Endothelial cell of umbilical vein (primary cell): Measurements from ENCODE around the gene ABAT. TPM values are rescaled to one million over a fixed set of nuclear protein-coding genes. Genes with fewer than 3 reads are reported as not detected.

ENCODE experiments used
- BruUV-seq: library from RNA; stranded (reverse); fragments of 400-500 nt; replicated peaks from 2 replicates; lab custom pipeline; 2021; lab: Mats Ljungman, UMichigan
- CTCF ChIA-PET: fragments of 300-600, 350-600 bp; sonication (Branson Sonifier 250); formaldehyde crosslinking; loops from one replicate; lab custom pipeline; 2021; ENCODE audit warnings: antibody characterized with exemption, inconsistent platforms; lab: Charles Lee
- POLR2A ChIA-PET: fragments of 300-600, 350-600 bp; sonication (Branson Sonifier 250); formaldehyde crosslinking; loops from one replicate; lab custom pipeline; 2021; ENCODE audit warnings: antibody characterized with exemption, inconsistent platforms; lab: Charles Lee
- DNase-seq: peaks from one replicate; pipeline ENCODE4 v3.0.0-alpha.2; 2011; ENCODE audit warnings: low read depth, low spot score
- FAIRE-seq: peaks from 2 replicates; lab custom pipeline; 2011; peaks lifted over from hg19 to GRCh38; lab: Jason Lieb, UNC
- H2AFZ ChIP-seq: 2 replicates; pipeline ENCODE4 v1.6.0; 2012; ENCODE audit warnings: low read depth, low read length, control low read depth, inconsistent platforms
- H3K27ac ChIP-seq: 2 replicates; pipeline ENCODE4 v1.5.1; 2011; ENCODE audit warnings: low read depth, mild to moderate bottlenecking, control low read depth, low read length, moderate library complexity; ENCODE audit not compliant: insufficient read depth
- H3K27me3 ChIP-seq, 2 experiments: 2 replicates each; pipeline versions ENCODE4 v1.6.0 to v1.6.1; 2011; ENCODE audit warnings: low read length in 2 of 2, mixed read lengths in 1 of 2; ENCODE audit not compliant: control insufficient read depth in 2 of 2, insufficient read depth in 2 of 2
- H3K36me3 ChIP-seq, 2 experiments: 2 replicates in 1 of 2; 3 replicates in 1 of 2; pipeline ENCODE4 v1.5.1; 2011; ENCODE audit warnings: low read length in 2 of 2, mild to moderate bottlenecking in 1 of 2, moderate library complexity in 1 of 2; ENCODE audit not compliant: control insufficient read depth in 2 of 2, insufficient read depth in 2 of 2; ENCODE audit errors: extremely low read depth in 1 of 2
- H3K4me1 ChIP-seq: 3 replicates; pipeline ENCODE4 v1.5.1; 2011; ENCODE audit warnings: mild to moderate bottlenecking, low read length; ENCODE audit not compliant: control insufficient read depth, insufficient read depth; ENCODE audit errors: extremely low read depth
- H3K4me2 ChIP-seq: 2 replicates; pipeline ENCODE4 v1.6.1; 2011; ENCODE audit warnings: low read length, control low read depth, mixed read lengths; ENCODE audit not compliant: insufficient read depth
- H3K4me3 ChIP-seq, 3 experiments: fragments of 200-600 bp in 1 of 3; sonication (generic), shearing (Covaris generic) in 1 of 3; replicated peaks in 1 of 3; 2 replicates each; pipeline ENCODE4 v1.5.1; 2011 to 2016; ENCODE audit warnings: control low read depth in 3 of 3, low read length in 3 of 3, mild to moderate bottlenecking in 2 of 3, inconsistent platforms in 1 of 3, low read depth in 1 of 3, moderate library complexity in 1 of 3; ENCODE audit not compliant: insufficient read depth in 1 of 3
- H3K79me2 ChIP-seq: 2 replicates; pipeline ENCODE4 v1.6.0; 2012; ENCODE audit warnings: low read length, inconsistent platforms; ENCODE audit not compliant: control insufficient read depth, insufficient read depth
- H3K9ac ChIP-seq: replicated peaks from 2 replicates; pipeline ENCODE3; 2011; ENCODE audit warnings: low read length, control low read depth; ENCODE audit not compliant: insufficient read depth; ENCODE audit errors: extremely low read depth
- H3K9me1 ChIP-seq: replicated peaks from 3 replicates; pipeline ENCODE4 v1.6.0; 2011; ENCODE audit warnings: mild to moderate bottlenecking, low read length; ENCODE audit not compliant: control insufficient read depth, insufficient read depth; ENCODE audit errors: extremely low read depth
- H3K9me3 ChIP-seq: replicated peaks from 2 replicates; pipeline ENCODE4 v1.5.1; 2012; ENCODE audit warnings: low read length, inconsistent platforms; ENCODE audit not compliant: control insufficient read depth, insufficient read depth
- H4K20me1 ChIP-seq: replicated peaks from 2 replicates; pipeline ENCODE3; 2011; ENCODE audit warnings: mild to moderate bottlenecking, low read length; ENCODE audit not compliant: control insufficient read depth, insufficient read depth; ENCODE audit errors: extremely low read depth
- EZH2 ChIP-seq: IDR thresholded peaks from 2 replicates; pipeline ENCODE4 v1.6.1; 2012; ENCODE audit warnings: borderline replicate concordance, low read depth, mild to moderate bottlenecking, moderate library complexity, low read length, inconsistent platforms; ENCODE audit not compliant: severe bottlenecking
- FOS ChIP-seq: IDR thresholded peaks from 2 replicates; pipeline ENCODE4 v1.6.1; 2011; ENCODE audit warnings: mild to moderate bottlenecking, low read length, moderate library complexity, borderline replicate concordance; ENCODE audit not compliant: insufficient read depth
- GATA2 ChIP-seq: IDR thresholded peaks from 2 replicates; pipeline ENCODE4 v1.7.0; 2011; ENCODE audit warnings: low read depth, mild to moderate bottlenecking, moderate library complexity, mixed read lengths, low read length; ENCODE audit not compliant: insufficient read length, insufficient read depth
- JUN ChIP-seq: IDR thresholded peaks from 2 replicates; pipeline ENCODE4 v1.6.1; 2011; ENCODE audit warnings: borderline replicate concordance, low read depth; ENCODE audit not compliant: insufficient read length, insufficient read depth
- MYC ChIP-seq: IDR thresholded peaks from one replicate; pipeline ENCODE4 v1.6.1; 2011; ENCODE audit warnings: mild to moderate bottlenecking, low read depth, low read length
- POLR2A ChIP-seq: IDR thresholded peaks from 2 replicates; pipeline ENCODE4 v1.6.1; 2012; ENCODE audit warnings: low read depth, mild to moderate bottlenecking, control low read depth, low read length
- POLR2AphosphoS5 ChIP-seq: IDR thresholded peaks from 2 replicates; pipeline ENCODE4 v1.6.1; 2012; ENCODE audit warnings: low read depth, mild to moderate bottlenecking, control low read depth, low read length, moderate library complexity; ENCODE audit not compliant: insufficient read depth
- dilution Hi-C: fragments of 300-500 bp; cut with MboI; formaldehyde crosslinking; loops from one replicate; pipeline ENCODE4 v1.15.0; 2019; ENCODE audit warnings: low sequenced_read_pairs; ENCODE audit not compliant: extremely low pct_ligation_motif_present
- intact Hi-C: fragments of 100-400 bp; cut with micrococcal nuclease; formaldehyde crosslinking; loops from one replicate; pipeline ENCODE4 v1.10.0; 2022
- polyA plus RNA-seq, 4 experiments: library from polyadenylated mRNA; depleted of rRNA in 3 of 4; stranded (reverse) in 3 of 4; unstranded in 1 of 4; fragments of >200 nt; gene quantifications; 2 replicates each; pipeline versions ENCODE4 v1.2.1 to v1.2.3, GENCODE V29; 2011 to 2012; ENCODE audit warnings: missing spikeins in 1 of 4
- total RNA-seq: library from RNA; stranded (reverse); gene quantifications from 2 replicates; pipeline ENCODE4 v1.2.3, GENCODE V29; 2021
- TF ChIP-seq, protein P1 (sequence below), 2 donors: IDR thresholded peaks; 1 replicate in 1 of 2; 2 replicates in 1 of 2; pipeline ENCODE4 v1.5.1; 2011; ENCODE audit warnings: low read length in 2 of 2, mild to moderate bottlenecking in 2 of 2, moderate library complexity in 2 of 2, control low read depth in 1 of 2, inconsistent platforms in 1 of 2, low read depth in 1 of 2; ENCODE audit not compliant: insufficient read depth in 1 of 2; ENCODE audit errors: extremely low read depth in 1 of 2
- TF ChIP-seq, protein P2 (sequence below): IDR thresholded peaks from 2 replicates; pipeline ENCODE4 v1.6.1; 2011; ENCODE audit not compliant: insufficient read depth, insufficient read length

ABAT gene
- total and polyA plus RNA-seq, 2 donors (not counting 3 experiments of a cell fraction or from before 2014, with no cell fraction given) = 1.3 to 1.4 TPM

DNA sequence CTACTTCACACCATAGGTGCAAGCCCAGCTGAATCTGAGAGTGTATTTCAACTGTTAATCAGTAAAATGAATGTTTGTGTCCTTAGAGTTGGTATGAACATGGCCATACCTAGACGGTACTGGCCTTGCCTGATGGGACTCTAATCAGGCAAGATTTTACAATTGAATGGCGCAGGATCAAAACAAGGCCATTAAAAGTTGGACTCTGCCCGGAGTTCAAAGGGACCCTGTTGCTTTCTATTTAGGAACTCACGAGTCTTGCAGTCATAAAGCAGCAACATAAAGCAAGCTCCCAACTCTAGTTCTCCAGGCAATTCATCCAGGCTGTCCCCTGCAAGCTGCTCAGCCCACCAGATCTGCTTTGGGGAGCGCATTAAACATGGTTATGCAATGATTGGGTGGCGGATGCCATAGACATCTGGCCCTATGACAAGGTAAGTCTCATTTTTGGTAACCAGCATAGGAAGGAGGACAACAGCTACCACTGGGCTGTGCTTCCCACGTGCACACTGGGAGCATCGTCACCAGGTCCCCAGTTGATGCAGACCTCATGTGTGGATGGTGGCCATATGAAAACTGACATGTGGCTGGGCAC, 114.3 kb downstream of the ABAT start:
- TF ChIP-seq EZH2 (no peak), MYC (no peak), GATA2 (no peak), POLR2A (no peak), JUN (no peak), POLR2AphosphoS5 (no peak), FOS (no peak)
- TF ChIP-seq, protein P1, sequence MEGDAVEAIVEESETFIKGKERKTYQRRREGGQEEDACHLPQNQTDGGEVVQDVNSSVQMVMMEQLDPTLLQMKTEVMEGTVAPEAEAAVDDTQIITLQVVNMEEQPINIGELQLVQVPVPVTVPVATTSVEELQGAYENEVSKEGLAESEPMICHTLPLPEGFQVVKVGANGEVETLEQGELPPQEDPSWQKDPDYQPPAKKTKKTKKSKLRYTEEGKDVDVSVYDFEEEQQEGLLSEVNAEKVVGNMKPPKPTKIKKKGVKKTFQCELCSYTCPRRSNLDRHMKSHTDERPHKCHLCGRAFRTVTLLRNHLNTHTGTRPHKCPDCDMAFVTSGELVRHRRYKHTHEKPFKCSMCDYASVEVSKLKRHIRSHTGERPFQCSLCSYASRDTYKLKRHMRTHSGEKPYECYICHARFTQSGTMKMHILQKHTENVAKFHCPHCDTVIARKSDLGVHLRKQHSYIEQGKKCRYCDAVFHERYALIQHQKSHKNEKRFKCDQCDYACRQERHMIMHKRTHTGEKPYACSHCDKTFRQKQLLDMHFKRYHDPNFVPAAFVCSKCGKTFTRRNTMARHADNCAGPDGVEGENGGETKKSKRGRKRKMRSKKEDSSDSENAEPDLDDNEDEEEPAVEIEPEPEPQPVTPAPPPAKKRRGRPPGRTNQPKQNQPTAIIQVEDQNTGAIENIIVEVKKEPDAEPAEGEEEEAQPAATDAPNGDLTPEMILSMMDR (IDR thresholded peaks at IDR 0.05; ENCODE audit: extremely low read depth in 1 of 2, insufficient read depth in 1 of 2, low read depth in 1 of 2, low read length in 2 of 2) = no peak
- TF ChIP-seq, protein P2, sequence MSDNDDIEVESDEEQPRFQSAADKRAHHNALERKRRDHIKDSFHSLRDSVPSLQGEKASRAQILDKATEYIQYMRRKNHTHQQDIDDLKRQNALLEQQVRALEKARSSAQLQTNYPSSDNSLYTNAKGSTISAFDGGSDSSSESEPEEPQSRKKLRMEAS = no peak
- ChIA-PET CTCF (interaction anchor here (1.0 kb wide), 1 partner anchor 219 kb away, joined by 3 read pairs; no protein-coding TSS in a partner anchor), POLR2A (no interaction called here)
- no TSS peak for BruUV-seq
- Histone ChIP-seq H3K36me3 (no peaks in the 10 kb centered on the region), H3K79me2 (no peaks in the 10 kb centered on the region), H3K27me3 (no peaks in the 10 kb centered on the region), H3K4me2 (no peak overlapping the region), H3K4me3 (no peak overlapping the region), H2AFZ (no peak overlapping the region), H3K9me3 (no peaks in the 10 kb centered on the region), H3K9me1 (no peaks in the 10 kb centered on the region), H3K27ac (no peak overlapping the region), H3K4me1 (no peaks in the 10 kb centered on the region), H3K9ac (no peak overlapping the region), H4K20me1 (no peaks in the 10 kb centered on the region)
- DNase-seq (no peak), FAIRE-seq (no peak)
- intact Hi-C loops (no loop called here), dilution Hi-C loops (no loop called here)
